WTC11 (cell line): ENCODE measurements around the gene ARMH4. TPM values are rescaled to one million over a fixed set of nuclear protein-coding genes. Genes with fewer than 3 reads are reported as not detected.

Source experiments
- ATAC-seq: fragments of 200-7000 bp; cut with Tn5 transposase; 2 replicates; pipeline ENCODE4 v1.10.0; 2021; ENCODE audit warnings: mild to moderate bottlenecking, moderate library complexity
- CTCF ChIA-PET: fragments of 300-600 bp; sonication (Branson Sonifier 250); formaldehyde crosslinking; loops from one replicate; lab custom pipeline; 2021; ENCODE audit warnings: antibody characterized with exemption; lab: Charles Lee
- POLR2A ChIA-PET: fragments of 350-600 bp; sonication (Branson Sonifier 250); formaldehyde crosslinking; loops from one replicate; lab custom pipeline; 2021; ENCODE audit warnings: antibody characterized with exemption; lab: Charles Lee
- DNase-seq: peaks from one replicate; pipeline ENCODE4 v3.0.0; 2021; ENCODE audit warnings: low spot score
- H3K27ac Mint-ChIP-seq: 2 replicates; pipeline ENCODE4 v1.8.0; 2021; ENCODE audit warnings: mixed read lengths
- H3K27me3 Mint-ChIP-seq: 2 replicates; pipeline ENCODE4 v1.8.0; 2021; ENCODE audit warnings: low read depth, mild to moderate bottlenecking, moderate library complexity, mixed read lengths
- H3K36me3 Mint-ChIP-seq: 2 replicates; pipeline ENCODE4 v1.8.0; 2021; ENCODE audit warnings: mixed read lengths
- H3K4me1 Mint-ChIP-seq: 2 replicates; pipeline ENCODE4 v1.8.0; 2022; ENCODE audit warnings: mixed read lengths
- H3K4me3 Mint-ChIP-seq: 2 replicates; pipeline ENCODE4 v1.8.0; 2021; ENCODE audit warnings: mild to moderate bottlenecking, moderate library complexity, mixed read lengths
- H3K9me3 Mint-ChIP-seq: 2 replicates; pipeline ENCODE4 v1.8.0; 2021; ENCODE audit warnings: mixed read lengths
- ATF3 ChIP-seq: sonication (generic); formaldehyde crosslinking; conservative IDR thresholded peaks from 2 replicates; pipeline ENCODE4 v1.8.1; 2022; ENCODE audit warnings: mild to moderate bottlenecking, missing genetic modification reagents
- CBFB ChIP-seq: sonication (generic); formaldehyde crosslinking; IDR thresholded peaks from 2 replicates; pipeline ENCODE4 v1.8.1; 2022; ENCODE audit warnings: mild to moderate bottlenecking, low read depth, missing genetic modification reagents
- CREM ChIP-seq: sonication (generic); formaldehyde crosslinking; IDR thresholded peaks from 2 replicates; pipeline ENCODE4 v1.8.1; 2022; ENCODE audit warnings: mild to moderate bottlenecking, missing genetic modification reagents, moderate library complexity
- CTCF ChIP-seq: fragments of 200-600 bp; IDR thresholded peaks from 2 replicates; pipeline ENCODE4 v1.8.0; 2022; ENCODE audit warnings: antibody characterized with exemption
- EMX1 ChIP-seq: fragments of 250-450 bp; sonication (Bioruptor Pico); IDR thresholded peaks from 2 replicates; pipeline ENCODE4 v1.8.0; 2021; ENCODE audit warnings: mild to moderate bottlenecking
- ERG ChIP-seq: fragments of 250-450 bp; sonication (Bioruptor Pico); IDR thresholded peaks from 2 replicates; pipeline ENCODE4 v1.8.0; 2021; ENCODE audit warnings: mild to moderate bottlenecking
- FOXP4 ChIP-seq: sonication (generic); formaldehyde crosslinking; IDR thresholded peaks from 2 replicates; pipeline ENCODE4 v1.8.0; 2022; ENCODE audit warnings: mild to moderate bottlenecking, missing genetic modification reagents
- KAT7 ChIP-seq: sonication (generic); formaldehyde crosslinking; IDR thresholded peaks from 2 replicates; pipeline ENCODE4 v1.8.1; 2023; ENCODE audit warnings: missing genetic modification reagents, mild to moderate bottlenecking, borderline replicate concordance
- MYBL2 ChIP-seq: sonication (generic); formaldehyde crosslinking; IDR thresholded peaks from 2 replicates; pipeline ENCODE4 v1.8.1; 2023; ENCODE audit warnings: mild to moderate bottlenecking, moderate library complexity, missing genetic modification reagents
- SMAD4 ChIP-seq: sonication (generic); formaldehyde crosslinking; IDR thresholded peaks from 2 replicates; pipeline ENCODE4 v1.8.0; 2022; ENCODE audit warnings: mild to moderate bottlenecking, missing genetic modification reagents
- ZBTB43 ChIP-seq: sonication (generic); formaldehyde crosslinking; IDR thresholded peaks from 2 replicates; pipeline ENCODE4 v1.8.1; 2023; ENCODE audit warnings: mild to moderate bottlenecking, missing genetic modification reagents
- ZNF138 ChIP-seq: sonication (generic); formaldehyde crosslinking; conservative IDR thresholded peaks from 2 replicates; pipeline ENCODE4 v1.8.1; 2022; ENCODE audit warnings: mild to moderate bottlenecking, moderate library complexity, missing genetic modification reagents
- ZNF317 ChIP-seq: sonication (generic); formaldehyde crosslinking; IDR thresholded peaks from 2 replicates; pipeline ENCODE4 v1.8.1; 2023; ENCODE audit warnings: low read depth, mild to moderate bottlenecking, moderate library complexity, missing genetic modification reagents, borderline replicate concordance
- ZNF425 ChIP-seq: fragments of 250-450 bp; sonication (Bioruptor Pico); conservative IDR thresholded peaks from 2 replicates; pipeline ENCODE4 v1.9.0; 2021; ENCODE audit warnings: mild to moderate bottlenecking
- ZNF532 ChIP-seq: fragments of 250-450 bp; sonication (Bioruptor Pico); IDR thresholded peaks from 2 replicates; pipeline ENCODE4 v1.9.0; 2021; ENCODE audit warnings: mild to moderate bottlenecking, borderline replicate concordance
- ZSCAN18 ChIP-seq: fragments of 250-450 bp; sonication (Bioruptor Pico); IDR thresholded peaks from 2 replicates; pipeline ENCODE4 v2.1.2; 2022; ENCODE audit warnings: mild to moderate bottlenecking, moderate library complexity
- total RNA-seq: library from RNA; stranded (reverse); gene quantifications from 3 replicates; pipeline ENCODE4 v1.2.3, GENCODE V29; 2021

ARMH4 gene
- total RNA-seq, 1 experiment from 2014 or later = 12.2 TPM

GRCh38 chr14:58133739-58134138, 18.3 kb downstream of the ARMH4 start (continued):
- TF ChIP-seq ZNF532 (CRISPR knock-in tag) (no peak), ZNF138 (CRISPR knock-in tag) (no peak), EMX1 (no peak), ZBTB43 (CRISPR knock-in tag) (no peak), CREM (CRISPR knock-in tag) (no peak), CTCF (no peak), CBFB (CRISPR knock-in tag) (no peak), SMAD4 (CRISPR knock-in tag) (no peak), MYBL2 (CRISPR knock-in tag) (no peak), ATF3 (CRISPR knock-in tag) (no peak), ZNF425 (CRISPR knock-in tag) (no peak), FOXP4 (CRISPR knock-in tag) (no peak)

- ChIA-PET CTCF (interaction anchor here (2.2 kb wide), 1 partner anchor 20 kb away, joined by 5 read pairs; the partner anchor contains the start of gene ARMH4), POLR2A (no interaction called here)
- Mint-ChIP-seq H3K4me1 (peaks cover 5% of the 10 kb centered on the region; the same call in 1 of the 2 replicates), H3K9me3 (peaks cover 4% of the 10 kb centered on the region), H3K27me3 (no peaks in the 10 kb centered on the region), H3K36me3 (peaks cover 1% of the 10 kb centered on the region), H3K4me3 (no peak overlapping the region), H3K27ac (no peak overlapping the region)
- DNase-seq (no peak), ATAC-seq (no peak)
- TF ChIP-seq ZSCAN18 (CRISPR knock-in tag) = no peak
- no peak for TF ChIP-seq ERG (CRISPR knock-in tag)
- no peak for TF ChIP-seq KAT7 (CRISPR knock-in tag)
- TF ChIP-seq ZNF317 (CRISPR knock-in tag) = no peak
- TF ChIP-seq FOXP4 (CRISPR knock-in tag) = no peak
Observed at GRCh38 chr14:58131386-58131785, 20.6 kb downstream of the ARMH4 start.
